A673 (cell line): ENCODE data around the gene MYO5A. TPM values are rescaled to one million over a fixed set of nuclear protein-coding genes. Genes with fewer than 3 reads are reported as not detected.

ENCODE experiments used
- BruUV-seq: library from RNA; stranded (reverse); fragments of 400-500 nt; replicated peaks from 2 replicates; lab custom pipeline; 2021; lab: Mats Ljungman, UMichigan
- CTCF ChIA-PET: fragments of 300-600 bp; sonication (Branson Sonifier 250); formaldehyde crosslinking; loops from one replicate; lab custom pipeline; 2022; ENCODE audit warnings: antibody characterized with exemption; lab: Charles Lee
- POLR2A ChIA-PET: fragments of 300-600 bp; sonication (Branson Sonifier 250); formaldehyde crosslinking; loops from one replicate; lab custom pipeline; 2022; ENCODE audit warnings: antibody characterized with exemption; ENCODE audit not compliant: low non-redundant PET; lab: Charles Lee
- DNase-seq: peaks from one replicate; pipeline ENCODE4 v3.0.0-alpha.2; 2015; ENCODE audit warnings: low spot score
- H3K27ac ChIP-seq: fragments of 200-600 bp; sonication (generic); 2 replicates; pipeline ENCODE4 v1.5.1; 2016; ENCODE audit warnings: mixed run types, low read depth, mild to moderate bottlenecking, mixed read lengths, antibody characterized with exemption, low read length; ENCODE audit not compliant: poor library complexity, severe bottlenecking
- H3K27me3 ChIP-seq: fragments of 200-600 bp; sonication (generic); replicated peaks from 2 replicates; pipeline ENCODE4 v1.6.1; 2017; ENCODE audit warnings: mixed run types, low read depth, mild to moderate bottlenecking, mixed read lengths, antibody characterized with exemption, low read length; ENCODE audit not compliant: insufficient read depth, poor library complexity
- H3K36me3 ChIP-seq: fragments of 200-600 bp; sonication (generic); 2 replicates; pipeline ENCODE4 v1.6.1; 2016; ENCODE audit warnings: mixed run types, mild to moderate bottlenecking, mixed read lengths, antibody characterized with exemption, low read length; ENCODE audit not compliant: insufficient read depth, poor library complexity, severe bottlenecking
- H3K4me1 ChIP-seq: fragments of 200-600 bp; sonication (generic); 2 replicates; pipeline ENCODE4 v1.6.1; 2017; ENCODE audit warnings: mixed run types, mild to moderate bottlenecking, mixed read lengths, antibody characterized with exemption, low read length; ENCODE audit not compliant: insufficient read depth, poor library complexity, severe bottlenecking
- H3K4me3 ChIP-seq: fragments of 200-600 bp; sonication (generic); 2 replicates; pipeline ENCODE4 v1.5.1; 2016; ENCODE audit warnings: low read depth, mixed run types, mild to moderate bottlenecking, mixed read lengths, low read length; ENCODE audit not compliant: poor library complexity, severe bottlenecking
- H3K9me3 ChIP-seq: fragments of 200-600 bp; sonication (generic); 2 replicates; pipeline ENCODE4 v1.6.1; 2016; ENCODE audit warnings: mixed run types, low read depth, mild to moderate bottlenecking, mixed read lengths, antibody characterized with exemption, low read length; ENCODE audit not compliant: poor library complexity, severe bottlenecking
- CTCF ChIP-seq: fragments of 300-800, 200-600 bp; sonication (generic); conservative IDR thresholded peaks from 2 replicates; pipeline ENCODE4 v1.5.1; 2017; ENCODE audit warnings: low read depth, mild to moderate bottlenecking, antibody characterized with exemption, low read length, moderate library complexity, mixed read lengths
- EZH2 ChIP-seq: fragments of 200-600 bp; sonication (generic); IDR thresholded peaks from 2 replicates; pipeline ENCODE4 v1.6.1; 2017; ENCODE audit warnings: borderline replicate concordance, low read depth, mild to moderate bottlenecking, mixed read lengths, antibody characterized with exemption, low read length; ENCODE audit not compliant: poor library complexity, severe bottlenecking
- intact Hi-C: fragments of 100-400 bp; cut with micrococcal nuclease; formaldehyde crosslinking; loops from one replicate; pipeline ENCODE4 v1.10.0; 2022; ENCODE audit not compliant: unreplicated experiment
- total RNA-seq: library from RNA; stranded (reverse); gene quantifications from 2 replicates; pipeline ENCODE4 v1.2.3, GENCODE V29; 2021

Gene MYO5A
- total RNA-seq, 1 experiment from 2014 or later: 16.8 TPM

GRCh38 chr15:52394118-52394517, 134.6 kb downstream of the MYO5A start:
- no peak for DNase-seq
- intact Hi-C loops: no loop called here
- TF ChIP-seq CTCF (no peak), EZH2 (no peak)
- H3K27ac ChIP-seq: no peak overlapping the region
- no peaks in the 10 kb centered on the region for H3K36me3 ChIP-seq
- H3K27me3 ChIP-seq: no peaks in the 10 kb centered on the region
- ChIA-PET CTCF (no interaction called here), POLR2A (no interaction called here)
- no peaks in the 10 kb centered on the region for H3K4me1 ChIP-seq
- H3K4me3 ChIP-seq: no peak overlapping the region
- H3K9me3 ChIP-seq: no peaks in the 10 kb centered on the region
- BruUV-seq: no TSS peak

- peak; percentile 23 for DNase-seq
- Histone ChIP-seq H3K27ac (no peak overlapping the region), H3K4me1 (no peaks in the 10 kb centered on the region), H3K27me3 (no peaks in the 10 kb centered on the region), H3K9me3 (no peaks in the 10 kb centered on the region), H3K4me3 (no peak overlapping the region), H3K36me3 (no peaks in the 10 kb centered on the region)
- TF ChIP-seq CTCF (no peak), EZH2 (no peak)
- CTCF ChIA-PET: no interaction called here
- intact Hi-C loops: no loop called here
- no TSS peak for BruUV-seq
- POLR2A ChIA-PET: no interaction called here
Measured at GRCh38 chr15:52392008-52392687, 136.5 kb downstream of the MYO5A start.

- DNase-seq: no peak
- POLR2A ChIA-PET: no interaction called here
- Histone ChIP-seq H3K36me3 (no peaks in the 10 kb centered on the region), H3K27me3 (no peaks in the 10 kb centered on the region), H3K9me3 (no peaks in the 10 kb centered on the region), H3K4me1 (no peaks in the 10 kb centered on the region), H3K27ac (no peak overlapping the region), H3K4me3 (no peak overlapping the region)
- TF ChIP-seq CTCF (no peak), EZH2 (no peak)
- CTCF ChIA-PET: no interaction called here
- BruUV-seq: no TSS peak
- intact Hi-C loops: no loop called here
Measured at GRCh38 chr15:52391069-52391468, 137.6 kb downstream of the MYO5A start.
